Measurements from ENCODE around the gene RFX3.

The RFX3 gene

GRCh38 chr9:3433066-3433465, 92.7 kb downstream of the RFX3 start:
- TF ChIP-seq CTCF (IDR thresholded peaks at IDR 0.05; ENCODE audit: insufficient read depth, low read length, poor library complexity, severe bottlenecking) (no peak), EZH2phosphoT487 (conservative IDR thresholded peaks at IDR 0.05; ENCODE audit: low read length) (no peak)
- no peaks in the 10 kb centered on the region for H3K36me3 ChIP-seq (ENCODE audit: low read length)
- no peaks in the 10 kb centered on the region for H3K9me2 ChIP-seq (replicated peaks; ENCODE audit: insufficient read depth, low read length)
- H3F3A ChIP-seq (ENCODE audit: insufficient read depth): no peaks in the 10 kb centered on the region
- H3K27ac ChIP-seq (ENCODE audit: low read depth, low read length): no peak overlapping the region
- no peak overlapping the region for H2AFZ ChIP-seq (ENCODE audit: low read depth, low read length, severe bottlenecking)
- no peaks in the 10 kb centered on the region for H4K20me1 ChIP-seq (ENCODE audit: low read depth, low read length)
- H3K79me2 ChIP-seq (ENCODE audit: insufficient read depth, low read length): no peaks in the 10 kb centered on the region
- no peak overlapping the region for H3K4me3 ChIP-seq (ENCODE audit: insufficient read depth, low read length, poor library complexity, severe bottlenecking)
- H3K27me3 ChIP-seq (ENCODE audit: low read length): no peaks in the 10 kb centered on the region
- no peak overlapping the region for H3K9ac ChIP-seq (ENCODE audit: low read length)
- H3K9me3 ChIP-seq (ENCODE audit: insufficient read depth, low read length): no peaks in the 10 kb centered on the region
- no peak overlapping the region for H3K4me2 ChIP-seq (ENCODE audit: low read depth, low read length, poor library complexity, severe bottlenecking)

DNA sequence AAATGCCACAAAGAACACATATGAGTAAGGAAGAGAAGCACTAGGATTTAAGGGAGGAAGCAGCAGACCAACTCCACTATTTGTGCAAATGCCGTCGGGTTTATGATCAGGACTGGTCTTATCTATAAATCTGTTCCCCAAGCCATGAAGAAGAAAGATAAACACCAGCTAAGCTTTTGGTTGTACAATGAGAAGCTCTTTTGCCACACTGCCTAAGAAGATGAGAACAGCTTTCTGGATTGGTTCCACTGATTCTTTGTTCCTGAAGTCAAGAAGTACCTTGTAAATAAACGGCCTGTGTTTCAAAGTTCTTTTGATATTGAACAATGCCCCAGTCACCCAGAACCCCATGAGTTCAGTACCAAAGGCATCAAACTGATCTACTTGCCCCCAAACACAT, 93.9 kb downstream of the RFX3 start:
- Histone ChIP-seq H3K9me2 (replicated peaks; ENCODE audit: insufficient read depth, low read length) (no peaks in the 10 kb centered on the region), H3K9me3 (ENCODE audit: insufficient read depth, low read length) (no peaks in the 10 kb centered on the region), H3K9ac (ENCODE audit: low read length) (no peak overlapping the region), H3F3A (ENCODE audit: insufficient read depth) (no peaks in the 10 kb centered on the region), H3K4me3 (ENCODE audit: insufficient read depth, low read length, poor library complexity, severe bottlenecking) (no peak overlapping the region), H3K4me2 (ENCODE audit: low read depth, low read length, poor library complexity, severe bottlenecking) (no peak overlapping the region), H3K27me3 (ENCODE audit: low read length) (no peaks in the 10 kb centered on the region), H4K20me1 (ENCODE audit: low read depth, low read length) (no peaks in the 10 kb centered on the region), H3K36me3 (ENCODE audit: low read length) (no peaks in the 10 kb centered on the region), H2AFZ (ENCODE audit: low read depth, low read length, severe bottlenecking) (no peak overlapping the region), H3K79me2 (ENCODE audit: insufficient read depth, low read length) (no peaks in the 10 kb centered on the region), H3K27ac (ENCODE audit: low read depth, low read length) (no peak overlapping the region)
- no peak for TF ChIP-seq EZH2phosphoT487 (conservative IDR thresholded peaks at IDR 0.05; ENCODE audit: low read length)
- TF ChIP-seq CTCF (IDR thresholded peaks at IDR 0.05; ENCODE audit: insufficient read depth, low read length, poor library complexity, severe bottlenecking): no peak

DNA sequence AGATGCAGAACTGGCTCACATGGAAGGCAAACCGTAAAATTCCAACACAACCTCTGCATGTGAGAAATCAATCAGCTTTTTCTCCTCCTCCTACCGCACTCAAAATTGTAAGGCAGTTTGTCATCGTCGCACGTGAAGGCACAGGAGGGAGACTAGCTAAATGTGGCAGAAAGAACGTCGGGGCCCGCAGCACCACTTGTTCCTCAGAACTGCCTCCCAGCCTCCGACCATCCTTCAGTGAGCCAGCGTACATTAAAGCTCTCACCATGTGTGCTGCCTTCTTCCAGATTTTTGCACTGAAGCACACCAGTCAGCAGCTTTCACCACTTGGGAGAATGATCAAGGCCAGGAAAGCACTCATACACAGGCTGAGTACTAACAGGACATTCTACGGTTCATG, 105.9 kb downstream of the RFX3 start:
- no peak overlapping the region for H3K4me2 ChIP-seq (ENCODE audit: low read depth, low read length, poor library complexity, severe bottlenecking)
- no peaks in the 10 kb centered on the region for H3K9me2 ChIP-seq (replicated peaks; ENCODE audit: insufficient read depth, low read length)
- no peak overlapping the region for H3K9ac ChIP-seq (ENCODE audit: low read length)
- H3K36me3 ChIP-seq (ENCODE audit: low read length): no peaks in the 10 kb centered on the region
- H3K4me3 ChIP-seq (ENCODE audit: insufficient read depth, low read length, poor library complexity, severe bottlenecking): no peak overlapping the region
- no peak overlapping the region for H3K27ac ChIP-seq (ENCODE audit: low read depth, low read length)
- H3K79me2 ChIP-seq (ENCODE audit: insufficient read depth, low read length): no peaks in the 10 kb centered on the region
- no peaks in the 10 kb centered on the region for H3F3A ChIP-seq (ENCODE audit: insufficient read depth)
- no peak overlapping the region for H2AFZ ChIP-seq (ENCODE audit: low read depth, low read length, severe bottlenecking)
- no peaks in the 10 kb centered on the region for H3K9me3 ChIP-seq (ENCODE audit: insufficient read depth, low read length)
- TF ChIP-seq CTCF (IDR thresholded peaks at IDR 0.05; ENCODE audit: insufficient read depth, low read length, poor library complexity, severe bottlenecking) (no peak), EZH2phosphoT487 (conservative IDR thresholded peaks at IDR 0.05; ENCODE audit: low read length) (no peak)
- no peaks in the 10 kb centered on the region for H3K27me3 ChIP-seq (ENCODE audit: low read length)
- H4K20me1 ChIP-seq (ENCODE audit: low read depth, low read length): no peaks in the 10 kb centered on the region

Data from SU-DHL-6 (cell line).